Nephron (organoid): ENCODE results near the gene NRSN1.

Experiments used
- H3K27ac Mint-ChIP-seq, 3 experiments: 2 replicates each; pipeline ENCODE4 v1.8.0; 2020; ENCODE audit warnings: mixed read lengths in 3 of 3, mild to moderate bottlenecking in 2 of 3, moderate library complexity in 1 of 3
- H3K27me3 Mint-ChIP-seq: 2 replicates; pipeline ENCODE4 v1.8.0; 2021; ENCODE audit warnings: low read depth, mild to moderate bottlenecking, moderate library complexity, mixed read lengths
- H3K36me3 Mint-ChIP-seq: 2 replicates; pipeline ENCODE4 v1.8.0; 2020; ENCODE audit warnings: low read depth, mixed read lengths
- H3K4me1 Mint-ChIP-seq: 2 replicates; pipeline ENCODE4 v1.8.0; 2020; ENCODE audit warnings: mixed read lengths
- H3K4me3 Mint-ChIP-seq, 3 experiments: 2 replicates each; pipeline ENCODE4 v1.8.0; 2020; ENCODE audit warnings: mild to moderate bottlenecking in 3 of 3, mixed read lengths in 3 of 3, moderate library complexity in 2 of 3
- H3K9me3 Mint-ChIP-seq: 2 replicates; pipeline ENCODE4 v1.8.0; 2020; ENCODE audit warnings: mixed read lengths
- CTCF ChIP-seq, 3 experiments: fragments of 200-600 bp; sonication (generic); IDR thresholded peaks; one replicate each; pipeline ENCODE4 v1.5.0; 2021; ENCODE audit warnings: antibody characterized with exemption in 3 of 3; ENCODE audit not compliant: unreplicated experiment in 3 of 3

The NRSN1 gene

GRCh38 chr6:24149836-24150235 lies 23.8 kb downstream of the NRSN1 start:
- Mint-ChIP-seq H3K9me3 (no peaks in the 10 kb centered on the region), H3K27ac (no peak overlapping the region), H3K4me1 (no peaks in the 10 kb centered on the region), H3K4me3 (no peak overlapping the region), H3K27me3 (peaks cover 3% of the 10 kb centered on the region), H3K36me3 (no peaks in the 10 kb centered on the region)
- no peak for TF ChIP-seq CTCF (IDR thresholded peaks at IDR 0.05; ENCODE audit: unreplicated experiment in 3 of 3)

GRCh38 chr6:24152014-24152413 lies 26.0 kb downstream of the NRSN1 start:
- no peak overlapping the region for H3K27ac Mint-ChIP-seq
- TF ChIP-seq CTCF (IDR thresholded peaks at IDR 0.05; ENCODE audit: unreplicated experiment in 3 of 3), result no peak
- no peaks in the 10 kb centered on the region for H3K36me3 Mint-ChIP-seq
- H3K4me1 Mint-ChIP-seq, result no peaks in the 10 kb centered on the region
- no peak overlapping the region for H3K4me3 Mint-ChIP-seq
- H3K27me3 Mint-ChIP-seq, result peaks cover 3% of the 10 kb centered on the region
- no peaks in the 10 kb centered on the region for H3K9me3 Mint-ChIP-seq

GRCh38 chr6:24154121-24154520 lies 28.1 kb downstream of the NRSN1 start:
- Mint-ChIP-seq H3K27me3 (peaks cover 3% of the 10 kb centered on the region), H3K36me3 (no peaks in the 10 kb centered on the region), H3K27ac (no peak overlapping the region), H3K9me3 (no peaks in the 10 kb centered on the region), H3K4me1 (peaks cover 7% of the 10 kb centered on the region), H3K4me3 (no peak overlapping the region)
- TF ChIP-seq CTCF (IDR thresholded peaks at IDR 0.05; ENCODE audit: unreplicated experiment in 3 of 3), result no peak

- peak overlapping the region in 2 of 3 experiments; percentile 40 to 56 for H3K27ac Mint-ChIP-seq
- no peaks in the 10 kb centered on the region for H3K36me3 Mint-ChIP-seq
- TF ChIP-seq CTCF (IDR thresholded peaks at IDR 0.05; ENCODE audit: unreplicated experiment in 3 of 3), result no peak
- no peaks in the 10 kb centered on the region for H3K9me3 Mint-ChIP-seq
- no peak overlapping the region for H3K4me3 Mint-ChIP-seq
- peaks cover 7% of the 10 kb centered on the region for H3K4me1 Mint-ChIP-seq
- H3K27me3 Mint-ChIP-seq, result no peaks in the 10 kb centered on the region
These were observed 31.9 kb downstream of the NRSN1 start for GRCh38 chr6:24157886-24158285.

GRCh38 chr6:24183584-24183983 lies 57.6 kb downstream of the NRSN1 start:
- Mint-ChIP-seq H3K36me3 (peaks cover 40% of the 10 kb centered on the region), H3K4me3 (no peak overlapping the region), H3K4me1 (no peaks in the 10 kb centered on the region), H3K27ac (no peak overlapping the region), H3K9me3 (peaks cover 11% of the 10 kb centered on the region), H3K27me3 (no peaks in the 10 kb centered on the region)
- no peak for TF ChIP-seq CTCF (IDR thresholded peaks at IDR 0.05; ENCODE audit: unreplicated experiment in 3 of 3)

- no peaks in the 10 kb centered on the region for H3K27me3 Mint-ChIP-seq
- TF ChIP-seq CTCF (IDR thresholded peaks at IDR 0.05; ENCODE audit: unreplicated experiment in 3 of 3), result no peak
- peaks cover 8% of the 10 kb centered on the region for H3K9me3 Mint-ChIP-seq
These were observed 60.3 kb downstream of the NRSN1 start for GRCh38 chr6:24186349-24186748.

More at GRCh38 chr6:24186349-24186748, 60.3 kb downstream of the NRSN1 start:
- Mint-ChIP-seq H3K36me3 (peaks cover 36% of the 10 kb centered on the region), H3K4me3 (no peak overlapping the region), H3K4me1 (no peaks in the 10 kb centered on the region), H3K27ac (no peak overlapping the region)
